ENCODE measurements around the gene TAF10. TPM values are rescaled to one million over a fixed set of nuclear protein-coding genes. Genes with fewer than 3 reads are reported as not detected.

TAF10 gene
- total and polyA plus RNA-seq, 9 donors, result 40.0 to 183 (median 76.8) TPM

DNA sequence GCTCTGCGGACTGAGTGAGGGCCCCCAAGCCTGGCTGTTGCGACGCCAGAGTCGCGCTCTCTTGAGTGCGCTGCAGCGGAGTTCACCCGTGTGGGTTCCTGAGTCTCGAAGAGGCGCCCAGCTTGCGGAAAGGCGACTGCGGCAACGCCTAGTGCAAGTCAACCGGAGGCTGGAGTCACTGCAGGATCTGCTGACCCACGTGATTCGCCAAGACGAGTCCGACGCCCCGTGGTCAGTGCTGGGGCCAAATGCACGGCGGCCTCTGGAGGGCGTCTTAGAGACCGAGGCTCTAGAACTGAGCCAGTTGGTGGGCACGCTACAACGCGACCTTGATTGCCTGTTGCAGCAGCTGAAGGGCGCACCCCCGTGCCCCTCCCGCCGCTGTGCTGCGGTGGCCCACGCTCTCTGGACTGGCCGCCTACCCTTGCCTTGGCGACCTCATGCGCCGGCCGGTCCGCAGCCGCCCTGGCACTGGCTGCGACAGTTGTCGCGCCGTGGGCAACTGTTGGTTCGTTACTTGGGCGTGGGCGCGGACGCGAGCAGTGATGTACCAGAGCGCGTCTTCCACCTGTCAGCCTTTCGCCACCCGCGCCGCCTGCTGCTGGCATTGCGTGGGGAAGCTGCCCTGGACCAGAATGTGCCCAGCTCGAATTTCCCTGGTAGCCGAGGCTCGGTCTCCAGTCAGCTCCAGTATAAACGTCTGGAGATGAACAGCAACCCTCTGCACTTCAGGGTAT lies 41.2 kb downstream of the TAF10 start:
- Histone ChIP-seq H3K27ac (no peak overlapping the region), H3K4me3 (no peak overlapping the region), H3K27me3 (no peaks in the 10 kb centered on the region), H3K9me3 (no peaks in the 10 kb centered on the region), H3K36me3 (no peaks in the 10 kb centered on the region), H3K4me1 (ENCODE audit: insufficient read depth) (peaks cover 3% of the 10 kb centered on the region)
- TF ChIP-seq EP300 (IDR thresholded peaks at IDR 0.05) (no peak), POLR2A (IDR thresholded peaks at IDR 0.05) (no peak)
- TF ChIP-seq, protein P1, sequence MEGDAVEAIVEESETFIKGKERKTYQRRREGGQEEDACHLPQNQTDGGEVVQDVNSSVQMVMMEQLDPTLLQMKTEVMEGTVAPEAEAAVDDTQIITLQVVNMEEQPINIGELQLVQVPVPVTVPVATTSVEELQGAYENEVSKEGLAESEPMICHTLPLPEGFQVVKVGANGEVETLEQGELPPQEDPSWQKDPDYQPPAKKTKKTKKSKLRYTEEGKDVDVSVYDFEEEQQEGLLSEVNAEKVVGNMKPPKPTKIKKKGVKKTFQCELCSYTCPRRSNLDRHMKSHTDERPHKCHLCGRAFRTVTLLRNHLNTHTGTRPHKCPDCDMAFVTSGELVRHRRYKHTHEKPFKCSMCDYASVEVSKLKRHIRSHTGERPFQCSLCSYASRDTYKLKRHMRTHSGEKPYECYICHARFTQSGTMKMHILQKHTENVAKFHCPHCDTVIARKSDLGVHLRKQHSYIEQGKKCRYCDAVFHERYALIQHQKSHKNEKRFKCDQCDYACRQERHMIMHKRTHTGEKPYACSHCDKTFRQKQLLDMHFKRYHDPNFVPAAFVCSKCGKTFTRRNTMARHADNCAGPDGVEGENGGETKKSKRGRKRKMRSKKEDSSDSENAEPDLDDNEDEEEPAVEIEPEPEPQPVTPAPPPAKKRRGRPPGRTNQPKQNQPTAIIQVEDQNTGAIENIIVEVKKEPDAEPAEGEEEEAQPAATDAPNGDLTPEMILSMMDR (IDR thresholded peaks at IDR 0.05), result no peak
- DNase-seq, result no peak
- intact Hi-C loops (cut with DNase I), result no loop called here
- 40 to 65% (median 63%) methylated on average over 40 to 62 of the region's 62 CpGs for WGBS, 3 donors

DNA sequence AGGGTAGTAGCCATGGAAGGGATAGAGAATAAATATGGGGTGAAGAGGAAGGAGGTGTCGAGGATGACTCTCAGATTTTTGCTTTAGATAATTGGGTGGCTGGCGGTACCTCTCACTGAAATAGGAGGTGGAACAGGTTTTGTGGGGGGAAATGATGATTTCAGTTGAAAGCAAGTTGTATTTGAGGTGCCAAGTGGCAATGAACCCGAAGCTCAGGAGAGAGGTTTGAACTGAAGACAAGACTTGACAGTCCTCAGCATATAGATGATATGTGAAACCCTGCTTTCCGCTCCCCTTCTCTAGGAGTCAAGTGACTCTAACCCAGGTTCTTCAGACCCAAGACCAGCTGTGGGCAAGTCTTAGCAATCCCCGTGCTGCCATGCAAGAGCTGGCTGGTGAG lies 42.3 kb downstream of the TAF10 start:
- H3K4me3 ChIP-seq, result no peak overlapping the region
- no peaks in the 10 kb centered on the region for H3K27me3 ChIP-seq
- WGBS, 3 donors, result 86 to 97% (median 92%) methylated on average over 5 of the region's 5 CpGs
- H3K4me1 ChIP-seq (ENCODE audit: insufficient read depth), result peaks cover 3% of the 10 kb centered on the region
- no peaks in the 10 kb centered on the region for H3K36me3 ChIP-seq
- H3K27ac ChIP-seq, result no peak overlapping the region
- no peak for DNase-seq
- H3K9me3 ChIP-seq, result no peaks in the 10 kb centered on the region
- TF ChIP-seq, protein P1 (IDR thresholded peaks at IDR 0.05), result no peak
- TF ChIP-seq EP300 (IDR thresholded peaks at IDR 0.05) (no peak), POLR2A (IDR thresholded peaks at IDR 0.05) (no peak)
- intact Hi-C loops (cut with DNase I), result no loop called here

DNA sequence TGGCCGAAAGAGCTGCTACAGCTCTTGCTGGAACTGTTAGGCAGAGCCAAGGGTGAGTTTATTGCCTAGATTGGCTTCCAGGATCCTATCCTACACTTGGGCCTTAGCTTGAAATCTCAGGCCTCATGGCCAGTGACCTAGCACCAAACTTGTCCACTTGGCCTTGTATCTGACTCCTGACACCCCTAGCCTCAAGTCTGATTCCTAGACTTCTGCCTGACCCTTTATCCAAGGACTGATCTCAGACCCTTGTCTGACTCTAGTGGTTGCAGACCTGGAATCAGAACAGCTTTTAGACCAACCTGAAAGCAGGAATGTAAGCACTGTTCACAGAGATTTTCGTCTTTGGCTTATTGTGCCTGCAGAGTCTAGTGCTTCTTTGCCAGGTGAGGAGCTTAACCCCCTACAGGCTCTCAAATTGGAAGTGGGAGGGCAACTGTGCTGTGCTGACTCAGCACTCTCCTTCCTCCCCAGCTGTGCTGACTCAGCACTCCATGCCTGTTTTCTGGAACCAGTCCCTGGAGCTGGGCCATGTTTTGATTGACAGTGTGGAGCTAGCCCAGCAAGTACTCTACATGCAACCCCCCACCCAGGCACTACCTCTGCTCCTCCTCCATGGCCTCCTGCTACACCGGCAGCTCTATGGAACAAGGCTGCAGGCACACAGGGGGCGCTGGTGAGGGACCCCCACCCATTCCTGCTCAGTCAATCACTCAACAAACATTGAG lies 43.7 kb downstream of the TAF10 start:
- Histone ChIP-seq H3K36me3 (no peaks in the 10 kb centered on the region), H3K4me1 (ENCODE audit: insufficient read depth) (peaks cover 3% of the 10 kb centered on the region), H3K9me3 (no peaks in the 10 kb centered on the region), H3K27me3 (no peaks in the 10 kb centered on the region), H3K27ac (no peak overlapping the region), H3K4me3 (no peak overlapping the region)
- TF ChIP-seq, protein P1 (IDR thresholded peaks at IDR 0.05), result no peak
- TF ChIP-seq EP300 (IDR thresholded peaks at IDR 0.05) (no peak), POLR2A (IDR thresholded peaks at IDR 0.05) (no peak)
- intact Hi-C loops (cut with DNase I), result no loop called here
- DNase-seq, result peak in 4 of 5 donors; percentile 44 to 66 (median 54)
- WGBS, 3 donors, result 43 to 50% (median 49%) methylated on average over 4 of the region's 4 CpGs

DNA sequence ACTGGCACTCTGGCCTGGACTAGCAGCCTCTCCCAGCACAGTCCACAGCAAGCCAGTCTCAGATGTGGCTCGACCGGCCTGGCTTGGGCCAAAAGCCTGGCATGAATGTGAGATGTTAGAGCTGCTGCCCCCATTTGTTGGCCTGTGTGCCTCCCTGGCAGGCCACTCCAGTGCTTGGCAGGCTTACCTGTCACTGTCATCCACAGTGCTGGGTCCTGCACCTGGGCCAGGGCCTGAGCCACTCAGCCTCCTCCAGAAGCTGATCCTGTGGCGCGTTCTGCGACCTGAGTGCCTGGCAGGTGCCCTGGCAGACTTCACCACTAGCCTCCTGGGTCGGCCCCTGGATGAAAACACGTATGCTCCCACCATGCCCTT lies 44.7 kb downstream of the TAF10 start:
- no peak for DNase-seq
- WGBS, 3 donors, result 90 to 97% (median 96%) methylated on average over 7 of the region's 7 CpGs

More for the DNA sequence above, 44.7 kb downstream of the TAF10 start:
- Histone ChIP-seq H3K4me1 (ENCODE audit: insufficient read depth) (peaks cover 3% of the 10 kb centered on the region), H3K9me3 (no peaks in the 10 kb centered on the region), H3K27ac (no peak overlapping the region), H3K36me3 (no peaks in the 10 kb centered on the region), H3K27me3 (no peaks in the 10 kb centered on the region), H3K4me3 (no peak overlapping the region)
- TF ChIP-seq, protein P1 (IDR thresholded peaks at IDR 0.05), result no peak
- TF ChIP-seq POLR2A (IDR thresholded peaks at IDR 0.05) (no peak), EP300 (IDR thresholded peaks at IDR 0.05) (no peak)
- intact Hi-C loops (cut with DNase I), result no loop called here
